Thoracic aorta (tissue), 2 donors: ENCODE results near the gene STK39. TPM values are rescaled to one million over a fixed set of nuclear protein-coding genes. Genes with fewer than 3 reads are reported as not detected.

Source experiments
- ATAC-seq: fragments of 150-250 bp; one replicate; pipeline ENCODE4 v1.8.0; 2017; ENCODE audit warnings: low read depth; ENCODE audit not compliant: insufficient number of reproducible peaks, low FRiP score
- DNase-seq: peaks from one replicate; pipeline ENCODE4 v3.0.0-alpha.2; 2020; ENCODE audit warnings: low spot score
- H3K27ac ChIP-seq, 2 donors: fragments of 200-600 bp; sonication (generic); 1 replicate in 1 of 2; 2 replicates in 1 of 2; pipeline ENCODE4 v1.5.1; 2016; ENCODE audit warnings: mild to moderate bottlenecking in 2 of 2, moderate library complexity in 2 of 2
- H3K27me3 ChIP-seq: fragments of 200-600 bp; sonication (generic); replicated peaks from 2 replicates; pipeline ENCODE4 v1.6.0; 2016; ENCODE audit warnings: mild to moderate bottlenecking; ENCODE audit not compliant: insufficient read depth
- H3K36me3 ChIP-seq: fragments of 200-600 bp; sonication (generic); one replicate; pipeline ENCODE4 v1.5.1; 2016
- H3K4me1 ChIP-seq, 2 donors: fragments of 200-600 bp; sonication (generic); 1 replicate in 1 of 2; 2 replicates in 1 of 2; pipeline versions ENCODE4 v1.5.1 to v1.6.0; 2016; ENCODE audit warnings: low read depth in 2 of 2, mild to moderate bottlenecking in 1 of 2; ENCODE audit not compliant: control insufficient read depth in 1 of 2
- H3K4me3 ChIP-seq: fragments of 200-600 bp; sonication (generic); 2 replicates; pipeline ENCODE4 v1.5.1; 2016; ENCODE audit warnings: mild to moderate bottlenecking
- H3K9me3 ChIP-seq: fragments of 200-600 bp; sonication (generic); 2 replicates; pipeline ENCODE4 v1.5.1; 2016
- total RNA-seq, 2 donors: library from RNA; depleted of rRNA; stranded (reverse); fragments of >200 nt; gene quantifications; one replicate each; pipeline versions ENCODE4 v1.1.0 to v1.2.3, GENCODE V29; 2016
- TF ChIP-seq, protein P1 (sequence below): fragments of 200-600 bp; sonication (generic); IDR thresholded peaks from one replicate; pipeline ENCODE4 v1.5.1; 2019; ENCODE audit warnings: antibody characterized with exemption

Gene STK39
- 10 to 100 TPM; 11.5 to 18.5 TPM for total RNA-seq

GRCh38 chr2:168247341-168248261 is at the start of gene STK39:
Gene STK39 (minus strand): TSS chr2:168247595. CDS start chr2:168247435, 160 bp downstream.
- peak; percentile 15 for DNase-seq
- no peaks in the 10 kb centered on the region for H3K9me3 ChIP-seq

GRCh38 chr2:168295051-168295450 is 47.7 kb upstream of the STK39 start:
- no peak for ATAC-seq
- TF ChIP-seq, protein P1, sequence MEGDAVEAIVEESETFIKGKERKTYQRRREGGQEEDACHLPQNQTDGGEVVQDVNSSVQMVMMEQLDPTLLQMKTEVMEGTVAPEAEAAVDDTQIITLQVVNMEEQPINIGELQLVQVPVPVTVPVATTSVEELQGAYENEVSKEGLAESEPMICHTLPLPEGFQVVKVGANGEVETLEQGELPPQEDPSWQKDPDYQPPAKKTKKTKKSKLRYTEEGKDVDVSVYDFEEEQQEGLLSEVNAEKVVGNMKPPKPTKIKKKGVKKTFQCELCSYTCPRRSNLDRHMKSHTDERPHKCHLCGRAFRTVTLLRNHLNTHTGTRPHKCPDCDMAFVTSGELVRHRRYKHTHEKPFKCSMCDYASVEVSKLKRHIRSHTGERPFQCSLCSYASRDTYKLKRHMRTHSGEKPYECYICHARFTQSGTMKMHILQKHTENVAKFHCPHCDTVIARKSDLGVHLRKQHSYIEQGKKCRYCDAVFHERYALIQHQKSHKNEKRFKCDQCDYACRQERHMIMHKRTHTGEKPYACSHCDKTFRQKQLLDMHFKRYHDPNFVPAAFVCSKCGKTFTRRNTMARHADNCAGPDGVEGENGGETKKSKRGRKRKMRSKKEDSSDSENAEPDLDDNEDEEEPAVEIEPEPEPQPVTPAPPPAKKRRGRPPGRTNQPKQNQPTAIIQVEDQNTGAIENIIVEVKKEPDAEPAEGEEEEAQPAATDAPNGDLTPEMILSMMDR = no peak
- no peak overlapping the region for H3K4me3 ChIP-seq
- no peak for DNase-seq
- no peaks in the 10 kb centered on the region for H3K27me3 ChIP-seq
- H3K36me3 ChIP-seq = no peaks in the 10 kb centered on the region
- H3K4me1 ChIP-seq = no peaks in the 10 kb centered on the region
- H3K27ac ChIP-seq = no peak overlapping the region
- H3K9me3 ChIP-seq = no peaks in the 10 kb centered on the region

More at GRCh38 chr2:168247341-168248261, at the start of gene STK39:
- Histone ChIP-seq H3K27ac (peak within 1 kb of the TSS; percentile 70 to 73), H3K4me1 (peaks cover 6 to 20% of the 10 kb centered on the region in 2 donors), H3K4me3 (peak within 1 kb of the TSS; percentile 80), H3K27me3 (no peaks in the 10 kb centered on the region), H3K36me3 (no peaks in the 10 kb centered on the region)
- TF ChIP-seq, protein P1 = no peak
- peak; percentile 53 for ATAC-seq

GRCh38 chr2:168294409-168294808 is 47.0 kb upstream of the STK39 start:
- Histone ChIP-seq H3K27ac (no peak overlapping the region), H3K9me3 (no peaks in the 10 kb centered on the region), H3K4me1 (no peaks in the 10 kb centered on the region), H3K36me3 (no peaks in the 10 kb centered on the region), H3K27me3 (no peaks in the 10 kb centered on the region), H3K4me3 (no peak overlapping the region)
- TF ChIP-seq, protein P1 = no peak
- ATAC-seq = no peak
- DNase-seq = no peak

- TF ChIP-seq, protein P1 = no peak
- Histone ChIP-seq H3K27me3 (no peaks in the 10 kb centered on the region), H3K9me3 (no peaks in the 10 kb centered on the region), H3K36me3 (no peaks in the 10 kb centered on the region), H3K27ac (no peak overlapping the region), H3K4me3 (no peak overlapping the region), H3K4me1 (no peaks in the 10 kb centered on the region)
- no peak for DNase-seq
- ATAC-seq = no peak
These were observed 46.4 kb upstream of the STK39 start for GRCh38 chr2:168293766-168294165.

DNA sequence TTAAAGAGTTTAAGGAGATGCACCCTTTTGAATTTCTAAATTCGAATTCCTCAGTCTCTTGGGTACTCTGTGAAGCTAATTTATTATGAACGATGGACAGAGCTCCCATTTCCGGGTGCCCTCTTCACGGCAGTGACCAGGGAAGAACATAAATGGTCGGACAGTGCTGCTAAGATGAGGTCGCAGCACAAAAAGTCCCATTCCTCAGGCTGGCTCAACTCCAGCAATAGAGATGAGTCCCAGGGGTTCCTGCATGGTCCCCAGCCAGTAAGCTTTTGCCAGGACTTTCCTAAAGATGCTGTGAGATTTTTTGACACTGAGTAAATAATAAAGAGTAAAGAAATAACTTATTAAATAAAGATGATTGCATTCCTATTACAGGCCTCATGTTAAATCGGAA is 43.0 kb upstream of the STK39 start:
- no peak overlapping the region for H3K27ac ChIP-seq
- H3K36me3 ChIP-seq = no peaks in the 10 kb centered on the region
- ATAC-seq (no peak), DNase-seq (no peak)
- no peaks in the 10 kb centered on the region for H3K9me3 ChIP-seq
- no peak overlapping the region for H3K4me3 ChIP-seq
- no peaks in the 10 kb centered on the region for H3K4me1 ChIP-seq
- TF ChIP-seq, protein P1 = no peak
- no peaks in the 10 kb centered on the region for H3K27me3 ChIP-seq
